Measurements from ENCODE around the gene KRTAP12-3.
"Not testable (repeated sequence)": the region's sequence is repeated elsewhere in the genome, so short reads cannot be mapped to it uniquely, and the experiment has no call there.

KRTAP12-3 gene

DNA sequence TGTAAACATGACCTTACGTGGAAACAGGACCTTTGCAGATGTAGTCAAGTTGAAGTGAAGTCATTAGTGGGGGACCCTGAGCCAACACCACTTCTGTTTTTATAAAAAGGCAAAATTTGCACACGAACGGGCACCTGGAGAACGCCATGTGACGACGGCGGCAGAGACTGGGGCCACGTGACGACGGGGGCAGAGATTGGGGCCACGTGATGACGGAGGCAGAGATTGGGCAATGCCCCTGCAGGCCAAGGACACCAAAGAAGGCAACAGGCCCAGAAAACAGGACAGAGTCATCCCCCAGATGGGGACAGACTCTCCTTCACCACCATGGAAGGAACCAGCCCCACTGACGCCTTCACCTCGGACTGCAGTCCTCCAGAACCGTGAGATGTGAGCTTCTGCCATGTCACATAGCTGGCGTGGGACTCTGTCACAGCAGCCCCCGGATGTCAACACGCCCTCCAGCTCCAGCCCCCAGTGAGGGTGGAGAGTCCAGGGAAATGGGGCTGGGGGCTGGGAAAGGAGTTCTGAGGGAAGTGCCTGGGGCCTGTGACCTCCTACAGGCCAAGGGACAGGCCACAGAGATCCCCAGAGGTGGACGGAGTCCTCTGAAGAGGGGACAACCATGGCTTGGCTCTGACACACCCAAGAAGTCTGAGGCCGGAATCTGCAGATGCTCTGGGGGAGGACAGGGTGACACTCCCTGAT lies 7.3 kb upstream of the KRTAP12-3 start:
- no peak for DNase-seq (ENCODE audit: low read depth in 2 of 3, low spot score in 2 of 3)

DNA sequence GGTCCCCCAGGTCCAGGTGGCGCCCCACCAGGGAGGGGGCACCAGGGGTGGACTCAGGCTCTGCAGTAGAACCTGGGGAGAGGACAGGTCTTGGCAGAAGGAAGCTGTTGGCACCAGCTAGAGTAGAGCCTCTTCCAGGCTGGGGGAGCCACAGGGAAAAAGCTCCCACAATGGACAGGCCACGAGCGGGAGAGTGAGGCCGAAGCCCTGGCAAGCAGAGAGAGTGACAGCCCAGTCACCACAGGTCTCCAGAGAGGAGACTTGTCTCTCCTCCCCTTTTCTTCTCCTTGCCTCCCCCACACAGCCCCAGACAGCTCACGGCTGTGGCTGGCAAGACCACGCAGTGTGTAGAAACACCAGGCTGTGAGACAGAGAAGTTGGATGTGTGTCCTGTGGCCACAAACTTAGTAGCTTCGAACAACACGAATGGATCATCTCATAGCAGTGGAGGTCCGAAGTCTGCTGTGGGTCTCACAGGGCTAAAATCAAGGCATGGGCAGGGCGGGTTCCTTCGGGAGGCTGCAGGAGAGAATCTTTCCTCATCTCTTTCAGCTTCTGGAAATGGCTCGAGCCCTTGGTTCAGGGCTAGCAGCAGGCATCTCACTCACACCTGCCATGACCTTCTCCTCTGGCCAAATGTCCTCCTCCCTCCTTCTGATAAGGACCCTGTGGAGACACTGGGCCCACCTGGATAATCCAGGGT lies 6.6 kb upstream of the KRTAP12-3 start:
- no peak for DNase-seq (ENCODE audit: low read depth in 2 of 3, low spot score in 2 of 3)

DNA sequence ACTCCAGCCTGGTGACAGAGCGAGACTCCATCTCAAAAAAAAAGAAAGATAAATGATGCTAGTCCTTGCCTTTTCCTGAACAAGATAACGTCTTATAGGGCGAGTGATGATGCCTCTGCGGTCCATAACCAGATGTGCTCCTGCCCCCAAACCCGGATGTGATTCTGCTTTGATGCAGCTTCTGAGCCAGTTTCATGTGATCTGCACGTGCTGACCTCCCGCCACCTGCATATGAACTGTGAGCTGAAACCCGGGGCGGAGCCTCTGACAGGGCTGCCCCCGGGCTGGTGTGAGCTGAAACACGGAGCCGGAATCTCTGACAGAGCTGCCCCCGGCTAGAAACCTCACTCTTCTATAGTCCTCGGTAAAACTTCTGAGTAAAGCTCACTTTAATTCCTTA lies 4.6 kb upstream of the KRTAP12-3 start:
- no peak for DNase-seq (ENCODE audit: low read depth in 2 of 3, low spot score in 2 of 3)

DNA sequence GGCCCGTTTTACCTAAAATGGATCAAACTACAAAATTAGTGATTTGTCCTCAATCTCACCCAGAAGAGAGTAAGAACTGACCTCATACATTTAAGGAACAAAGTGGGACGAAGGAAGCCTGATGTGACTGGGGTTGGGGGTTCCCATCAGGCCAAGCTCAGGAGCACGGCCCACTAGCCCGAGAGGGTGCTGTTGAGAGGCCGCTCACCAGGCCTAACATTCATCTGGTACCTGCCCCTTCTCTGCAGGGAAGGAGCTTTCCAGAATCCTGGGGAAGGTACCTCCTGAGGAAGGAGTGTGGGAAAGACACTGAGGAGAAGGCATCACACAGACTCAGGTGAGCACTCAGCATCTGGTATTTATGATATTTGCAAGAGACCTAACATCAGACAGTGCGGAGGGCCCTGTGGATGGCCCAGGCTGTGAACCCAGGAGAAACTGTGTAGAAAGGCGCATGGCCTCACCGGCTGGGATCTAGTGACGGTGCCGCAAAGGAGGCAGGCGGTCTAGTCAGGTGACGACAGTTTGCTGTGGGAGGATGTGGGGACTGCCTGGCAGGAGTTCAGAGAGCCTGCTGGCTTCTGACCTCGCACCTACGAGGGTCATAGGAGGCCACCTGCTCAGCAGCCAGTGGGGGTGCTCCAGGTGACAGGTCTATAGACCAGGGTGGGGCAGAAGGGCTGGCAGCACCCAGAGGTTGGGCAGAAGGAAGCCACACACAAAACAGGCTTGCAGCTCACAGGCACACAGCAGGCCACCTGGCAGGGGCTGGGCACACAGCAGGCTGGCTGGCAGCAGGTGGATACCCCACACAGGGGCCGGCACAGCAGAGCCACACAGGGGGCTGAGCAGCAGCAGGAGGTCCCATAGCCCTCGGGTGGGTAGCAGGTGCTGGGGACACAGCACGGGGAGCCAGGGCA lies 3.8 kb upstream of the KRTAP12-3 start:
- DNase-seq (ENCODE audit: low read depth in 2 of 3, low spot score in 2 of 3) = no peak

DNA sequence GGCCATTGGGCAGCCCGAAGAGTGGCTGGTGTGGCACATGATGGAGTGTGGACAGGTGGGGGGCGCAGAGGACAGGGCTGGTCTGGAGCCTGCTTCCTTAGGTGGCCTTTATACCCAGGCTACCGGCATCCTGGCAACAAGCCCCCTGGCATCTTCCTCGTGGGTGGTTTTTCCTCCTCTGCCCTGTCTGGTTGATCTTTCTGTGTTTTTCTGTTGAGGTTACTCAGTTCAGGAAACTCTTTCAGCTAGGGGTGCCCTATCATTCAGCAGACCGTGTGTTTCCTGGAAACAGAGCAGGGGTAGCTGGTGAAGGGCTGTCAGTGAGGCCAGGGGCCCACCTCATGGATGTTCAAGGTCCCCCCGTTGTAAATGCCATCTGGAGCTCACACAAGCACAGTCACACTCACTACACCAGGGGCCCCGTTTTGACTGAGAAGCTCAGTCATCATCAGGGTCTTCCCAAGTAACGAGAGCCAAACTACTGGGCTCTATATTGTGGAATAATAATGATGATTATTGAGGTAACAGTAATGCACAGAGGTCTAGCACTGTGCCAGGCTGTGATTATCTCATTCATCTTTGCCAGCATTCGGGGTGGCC lies 3.1 kb upstream of the KRTAP12-3 start, which contains the start of gene KRTAP12-4:
Gene KRTAP12-4 (minus strand): TSS at position 84 of the 600 bp plus-strand sequence. CDS start 45 bp downstream, at position 39.
- no peak for DNase-seq (ENCODE audit: low read depth in 2 of 3, low spot score in 2 of 3)

DNA sequence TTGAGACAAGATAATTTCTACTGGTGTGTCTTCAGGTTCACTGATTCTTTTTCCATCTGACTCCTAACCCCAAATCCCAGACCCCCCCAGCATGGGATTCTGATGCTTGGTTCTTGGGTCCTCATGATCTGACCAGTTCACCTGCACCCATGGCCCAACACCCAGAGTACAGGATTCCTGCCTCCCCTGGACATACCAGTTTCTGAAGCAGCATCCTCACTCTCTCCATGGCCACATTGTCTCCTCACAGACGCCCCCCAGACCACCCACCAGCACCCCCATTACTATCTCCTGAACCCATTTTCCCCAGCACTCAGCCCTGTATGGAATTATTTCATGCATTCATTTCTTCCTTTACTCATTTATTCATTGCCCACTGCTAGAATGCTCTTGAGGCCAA lies 864 bp upstream of the KRTAP12-3 start:
- no peak for DNase-seq (ENCODE audit: low read depth in 2 of 3, low spot score in 2 of 3)

DNA sequence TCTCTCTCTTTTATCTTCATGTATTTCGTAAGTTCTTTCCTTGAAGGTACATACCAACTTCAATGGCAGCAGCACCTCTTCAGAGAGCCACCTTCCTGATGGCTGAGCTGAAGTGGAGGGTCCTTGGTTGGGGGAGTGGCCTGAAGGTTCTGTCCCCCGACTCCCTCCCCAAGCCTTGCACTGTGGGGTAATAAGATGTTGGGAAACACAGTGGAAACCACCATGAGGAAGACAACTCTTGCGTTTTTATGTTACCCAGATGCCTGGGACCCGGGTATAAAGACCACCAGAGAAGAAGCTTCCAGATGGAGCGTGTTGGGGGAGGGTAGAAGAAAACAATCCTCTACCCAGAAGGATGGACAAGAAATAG lies 794 bp downstream of the KRTAP12-3 start:
- DNase-seq (ENCODE audit: low read depth in 2 of 3, low spot score in 2 of 3) = no peak

DNA sequence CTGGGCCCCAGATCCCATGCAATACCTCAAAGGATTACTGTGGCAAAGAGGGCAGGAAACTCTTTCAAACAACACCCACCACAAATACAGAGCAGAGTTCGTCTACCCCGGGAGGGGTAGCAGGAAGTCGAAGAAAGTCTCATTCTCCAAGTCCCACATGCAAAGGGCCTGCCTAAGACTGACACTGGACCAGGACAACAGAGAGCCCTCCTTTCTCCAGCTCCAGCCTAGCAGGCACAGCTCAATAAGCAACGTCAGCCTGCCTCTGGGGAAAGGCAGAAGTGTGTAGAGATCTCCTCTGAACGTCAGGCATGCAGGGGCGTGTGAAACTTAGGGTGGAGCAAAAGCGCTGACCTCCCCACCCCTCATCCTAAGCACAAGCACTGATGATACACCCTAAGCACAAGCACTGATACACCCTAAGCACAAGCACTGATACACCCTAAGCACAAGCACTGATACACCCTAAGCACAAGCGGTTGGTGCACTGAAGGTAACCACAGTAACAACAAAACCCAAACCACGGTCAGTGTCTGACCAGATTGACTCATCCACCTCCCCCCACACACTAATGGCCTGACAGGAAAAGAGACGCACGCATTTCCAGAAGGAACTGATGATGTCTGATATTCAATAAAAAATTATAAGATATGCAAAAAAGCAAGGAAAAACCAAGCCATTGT lies 1.3 kb downstream of the KRTAP12-3 start:
- DNase-seq (ENCODE audit: low read depth in 2 of 3, low spot score in 2 of 3) = no peak

DNA sequence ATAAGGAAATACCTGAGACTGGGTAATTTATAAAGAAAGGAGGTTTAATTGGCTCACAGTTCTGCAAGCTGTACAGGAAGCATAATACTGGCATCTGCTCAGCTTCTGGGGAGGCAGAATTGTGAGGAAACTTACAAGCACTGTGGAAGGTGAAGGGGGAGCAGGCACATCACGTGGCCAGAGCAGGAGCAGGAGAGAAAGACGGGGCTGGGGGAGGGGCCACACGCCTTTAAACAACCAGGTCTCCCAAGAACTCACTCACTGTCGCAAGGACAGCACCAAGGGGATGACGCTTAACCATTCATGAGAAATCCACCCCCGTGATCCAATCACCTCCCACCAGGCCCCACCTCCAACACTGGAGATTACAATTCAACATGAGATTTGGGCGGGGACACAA lies 3.8 kb downstream of the KRTAP12-3 start:
- DNase-seq (ENCODE audit: low read depth in 2 of 3, low spot score in 2 of 3) = not testable (repeated sequence)

DNA sequence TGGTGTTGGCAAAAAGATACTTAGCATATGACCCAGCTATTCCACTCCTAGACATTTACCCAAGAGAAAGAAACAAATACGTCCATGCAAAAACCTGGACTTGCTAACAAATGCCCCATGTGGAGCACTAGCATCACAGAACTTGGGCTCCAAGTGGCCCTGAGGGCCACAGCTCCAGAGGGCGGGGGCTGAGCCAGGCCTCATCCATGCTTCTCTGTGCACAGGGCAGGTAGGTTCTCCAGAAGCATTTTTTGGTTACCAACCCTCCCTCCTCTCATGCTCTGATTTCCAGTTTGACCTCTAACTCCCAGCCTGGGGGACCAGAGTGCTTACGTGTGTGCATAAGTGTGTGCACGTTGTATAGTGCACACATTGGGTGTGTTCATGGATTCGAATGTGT lies 7.0 kb downstream of the KRTAP12-3 start:
- no peak for DNase-seq (ENCODE audit: low read depth in 2 of 3, low spot score in 2 of 3)

DNA sequence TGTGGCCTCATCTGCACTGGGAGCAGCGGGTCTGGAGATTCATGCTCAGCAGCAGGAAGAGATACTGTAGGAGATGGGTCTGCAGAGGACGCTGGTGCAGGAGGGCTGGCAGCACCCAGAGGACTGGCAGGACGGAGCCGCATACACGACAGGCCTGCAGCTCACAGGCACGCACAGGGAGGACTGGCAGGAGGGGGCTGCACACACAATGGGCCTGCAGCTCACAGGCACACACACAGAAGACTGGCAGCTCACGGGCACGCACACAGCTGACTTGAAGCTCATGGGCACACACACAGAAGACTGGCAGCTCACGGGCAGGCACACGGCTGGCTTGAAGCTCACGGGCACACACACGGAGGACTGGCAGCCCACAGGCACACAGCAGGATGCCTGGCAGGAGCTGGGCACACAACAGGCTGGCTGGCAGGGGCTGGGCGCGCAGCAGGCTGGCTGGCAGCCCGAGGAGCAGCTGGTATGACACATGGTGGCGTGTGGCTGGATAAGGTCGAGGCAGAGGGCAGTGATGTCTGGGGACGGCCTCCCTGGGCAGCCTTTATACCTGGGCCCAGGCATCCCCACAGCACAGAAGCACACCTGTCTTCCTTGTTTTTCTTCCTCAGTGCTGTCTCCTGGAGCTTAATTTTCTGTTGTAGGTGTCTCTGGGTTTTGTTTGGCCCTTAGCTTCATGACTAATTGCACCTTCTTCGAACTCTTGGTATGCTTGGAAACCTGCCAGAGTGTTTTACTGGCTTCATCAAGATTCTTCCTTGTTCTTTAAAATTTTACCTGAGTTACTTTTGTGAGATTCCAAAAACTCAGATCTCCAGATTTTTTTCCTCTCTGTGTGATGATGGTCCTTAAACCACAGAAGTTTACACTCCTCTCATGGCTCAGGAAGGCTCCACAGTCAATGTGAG lies 8.9 kb downstream of the KRTAP12-3 start, which contains the start of gene KRTAP12-2:
Gene KRTAP12-2 (minus strand): TSS at position 527 of the 920 bp plus-strand sequence. CDS start 41 bp downstream, at position 486.
- no peak for DNase-seq (ENCODE audit: low read depth in 2 of 3, low spot score in 2 of 3)

DNA sequence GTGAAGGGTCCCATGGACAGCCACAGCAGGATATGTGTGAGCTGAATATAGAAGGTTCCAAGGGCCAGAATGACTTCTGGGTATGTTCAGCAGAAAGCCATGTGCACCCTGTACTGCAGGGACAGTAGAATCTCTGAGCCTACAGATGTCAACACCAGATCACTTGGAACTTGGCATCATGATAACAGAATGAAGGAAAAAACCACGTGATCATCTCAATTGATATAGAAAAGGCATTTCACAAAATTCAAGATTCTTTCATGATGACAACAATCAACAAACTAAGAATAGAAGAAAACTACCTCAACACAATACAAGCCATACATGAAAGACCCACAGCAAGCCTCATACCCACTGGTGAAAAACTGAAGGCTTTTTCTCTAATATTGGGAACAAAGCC lies 9.9 kb downstream of the KRTAP12-3 start:
- no peak for DNase-seq (ENCODE audit: low read depth in 2 of 3, low spot score in 2 of 3)

DNA sequence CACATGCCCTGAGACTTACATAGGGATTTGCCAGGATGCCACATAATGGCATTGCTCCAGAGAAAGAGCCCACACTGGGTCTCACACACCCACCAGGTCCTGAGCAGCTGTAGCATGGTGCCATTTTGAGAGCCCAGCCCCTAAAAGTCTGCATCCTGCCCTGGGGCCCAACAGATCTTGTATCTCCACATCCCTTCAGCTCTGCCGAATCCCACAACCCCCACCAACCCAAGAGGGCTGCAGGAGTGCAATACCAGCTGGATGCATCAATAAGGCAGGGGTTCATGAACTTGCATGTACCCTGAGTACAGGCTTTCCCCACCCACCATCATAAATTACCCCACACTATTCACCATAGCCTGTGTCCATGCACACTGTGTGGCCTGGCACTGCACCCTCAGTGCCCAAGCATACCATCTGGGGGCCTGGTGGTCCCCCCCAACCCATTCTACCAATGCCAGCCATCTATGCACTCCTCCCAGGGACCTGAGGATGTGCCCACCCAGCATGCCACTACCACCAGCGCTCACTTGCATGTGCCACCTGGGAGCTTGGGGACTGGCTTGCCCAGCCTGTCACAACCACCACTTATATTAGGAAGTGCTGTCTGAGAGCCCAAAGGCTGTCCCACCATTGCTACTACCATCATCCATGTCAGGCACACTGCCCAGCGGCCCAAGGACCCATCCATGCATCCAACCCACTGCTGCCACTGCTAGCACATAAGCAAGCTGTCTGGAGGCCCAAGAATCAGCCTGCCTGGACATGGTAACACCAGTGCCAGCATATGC lies 13.1 kb downstream of the KRTAP12-3 start:
- no peak for DNase-seq (ENCODE audit: low read depth in 2 of 3, low spot score in 2 of 3)

DNA sequence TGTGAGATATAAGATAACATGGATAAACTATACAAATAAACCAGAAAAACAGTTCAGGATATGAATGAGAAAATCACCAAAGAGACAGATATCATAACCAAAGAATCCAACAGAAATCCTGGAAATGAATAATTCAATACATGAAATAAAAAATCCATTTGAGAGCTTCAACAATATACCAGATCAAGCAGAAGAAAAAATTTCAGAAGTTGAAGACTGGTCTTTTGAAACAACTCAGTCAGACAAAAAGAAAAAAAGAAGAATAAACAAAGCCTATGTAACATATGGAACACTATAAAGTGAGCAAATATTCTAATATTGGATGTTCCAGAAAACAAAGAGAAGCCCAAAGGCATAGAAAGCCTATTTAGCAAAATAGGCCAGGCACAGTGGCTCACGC lies 14.2 kb downstream of the KRTAP12-3 start:
- DNase-seq (ENCODE audit: low read depth in 2 of 3, low spot score in 2 of 3) = no peak

DNA sequence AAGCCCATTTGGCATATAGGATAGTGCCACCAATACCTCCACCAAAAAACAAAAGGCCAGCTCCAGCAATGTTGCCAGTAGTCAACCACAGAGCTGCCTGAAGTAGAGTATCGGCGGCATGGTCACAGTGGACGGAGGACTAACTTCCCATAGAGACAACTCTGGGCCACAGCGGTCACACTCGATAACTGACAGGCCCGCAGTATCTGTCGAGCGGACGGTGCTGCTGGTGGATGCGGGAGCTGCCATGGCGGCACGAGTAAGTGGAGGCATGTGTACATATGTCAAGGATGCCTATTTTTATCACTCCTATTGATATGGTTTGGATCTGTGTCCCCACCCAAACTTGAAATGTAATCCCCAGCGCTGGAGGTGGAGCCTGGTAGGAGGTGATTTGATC lies 20.1 kb downstream of the KRTAP12-3 start:
- DNase-seq (ENCODE audit: low read depth in 2 of 3, low spot score in 2 of 3) = no peak

DNA sequence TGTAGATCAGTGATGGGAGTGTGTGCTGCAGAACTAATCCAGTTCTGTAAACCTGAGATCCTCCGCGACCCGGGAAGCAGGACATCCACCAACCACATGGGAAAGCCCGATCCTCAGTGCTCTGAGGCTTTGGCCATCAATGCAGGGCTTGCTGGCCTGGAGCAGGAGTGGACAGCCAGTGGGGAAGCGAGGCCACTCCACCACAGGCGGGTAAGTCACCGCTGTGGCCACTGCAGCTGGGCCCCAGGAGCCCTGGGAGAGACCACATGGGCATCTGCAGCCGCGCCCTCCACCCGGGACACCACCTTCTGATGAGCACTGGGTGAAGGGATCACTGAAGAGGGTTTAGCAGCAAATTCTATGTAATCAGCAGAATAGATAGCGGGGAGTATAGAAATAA lies 23.4 kb downstream of the KRTAP12-3 start:
- no peak for DNase-seq (ENCODE audit: low read depth in 2 of 3, low spot score in 2 of 3)

DNA sequence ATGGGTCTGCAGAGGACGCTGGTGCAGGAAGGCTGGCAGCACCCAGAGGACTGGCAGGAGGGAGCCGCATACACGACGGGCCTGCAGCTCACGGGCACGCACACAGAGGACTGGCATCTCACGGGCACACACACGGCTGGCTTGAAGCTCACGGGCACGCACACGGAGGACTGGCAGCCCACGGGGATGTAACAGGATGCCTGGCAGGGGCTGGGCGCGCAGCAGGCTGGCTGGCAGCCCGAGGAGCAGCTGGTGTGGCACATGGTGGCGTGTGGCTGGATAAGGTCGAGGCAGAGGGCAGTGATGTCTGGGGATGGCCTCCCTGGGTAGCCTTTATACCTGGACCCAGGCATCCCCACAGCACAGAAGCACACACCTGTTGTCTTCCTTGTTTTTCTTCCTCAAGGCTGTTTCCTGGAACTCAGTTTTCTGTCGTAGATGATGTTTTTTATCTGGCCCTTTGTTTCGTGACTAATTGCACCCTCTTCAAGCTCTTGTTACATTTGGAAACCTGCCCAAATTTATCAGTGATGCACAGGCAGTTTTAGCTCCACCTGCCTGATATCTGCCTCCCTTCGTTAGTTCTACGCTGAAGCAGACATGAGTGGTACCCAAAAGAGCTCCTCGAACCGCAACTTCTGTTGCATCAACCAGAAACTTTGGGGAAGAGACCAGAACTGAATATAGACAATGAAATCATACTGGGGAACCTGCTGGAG lies 24.3 kb downstream of the KRTAP12-3 start, which contains the start of gene KRTAP12-1:
Gene KRTAP12-1 (minus strand): TSS at position 303 of the 719 bp plus-strand sequence. CDS start 40 bp downstream, at position 263.
- no peak for DNase-seq (ENCODE audit: low read depth in 2 of 3, low spot score in 2 of 3)

DNA sequence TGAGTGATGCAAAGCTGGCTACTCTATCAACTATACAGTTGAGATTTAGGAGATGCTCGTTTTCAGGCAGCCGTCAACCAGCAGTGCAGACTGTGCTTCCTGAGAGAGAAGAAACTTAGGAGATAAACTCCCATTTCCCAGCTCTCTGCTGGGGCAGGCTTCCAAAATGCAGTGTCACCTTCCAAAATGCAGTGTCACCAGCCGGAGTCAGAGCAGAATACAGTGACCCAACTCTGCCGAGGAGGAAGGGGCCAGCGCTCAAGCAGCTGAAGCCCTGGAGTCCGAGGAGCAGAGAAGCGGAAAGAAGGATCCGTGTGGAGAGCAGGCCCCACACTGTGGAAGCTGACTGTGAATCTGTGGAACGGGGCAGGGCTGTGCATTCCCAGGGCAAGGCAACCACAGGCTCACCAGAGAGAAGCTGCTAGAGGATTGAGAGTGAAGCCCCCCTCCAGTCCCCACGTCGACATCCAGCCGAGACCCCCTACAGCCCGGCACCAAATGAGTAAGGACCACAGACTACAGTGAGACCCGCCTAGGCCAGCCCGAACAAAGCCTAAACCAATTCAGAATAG lies 24.9 kb downstream of the KRTAP12-3 start:
- DNase-seq (ENCODE audit: low read depth in 2 of 3, low spot score in 2 of 3) = no peak

Data from activated CD8-positive, alpha-beta memory T cell treated with anti-CD3 and anti-CD28 coated beads for 48 hours (primary cell).